Gastrocnemius medialis (tissue), 4 donors: ENCODE measurements around the gene STK17A.

Source experiments
- POLR2A ChIP-seq, 2 donors: fragments of 450-650 bp; IDR thresholded peaks; one replicate each; pipeline ENCODE4 v1.6.1; 2017; ENCODE audit warnings: antibody characterized with exemption in 2 of 2, mild to moderate bottlenecking in 2 of 2, moderate library complexity in 2 of 2
- TF ChIP-seq, protein P1 (sequence below), 5 experiments: fragments of 450-650 bp in 3 of 5; fragments of 200-600 bp in 2 of 5; sonication (generic) in 2 of 5; IDR thresholded peaks in 4 of 5; conservative IDR thresholded peaks in 1 of 5; 1 replicate in 4 of 5; 2 replicates in 1 of 5; pipeline ENCODE4 v1.5.1; 2016 to 2019; ENCODE audit warnings: antibody characterized with exemption in 5 of 5, mild to moderate bottlenecking in 3 of 5, moderate library complexity in 3 of 5

DNA sequence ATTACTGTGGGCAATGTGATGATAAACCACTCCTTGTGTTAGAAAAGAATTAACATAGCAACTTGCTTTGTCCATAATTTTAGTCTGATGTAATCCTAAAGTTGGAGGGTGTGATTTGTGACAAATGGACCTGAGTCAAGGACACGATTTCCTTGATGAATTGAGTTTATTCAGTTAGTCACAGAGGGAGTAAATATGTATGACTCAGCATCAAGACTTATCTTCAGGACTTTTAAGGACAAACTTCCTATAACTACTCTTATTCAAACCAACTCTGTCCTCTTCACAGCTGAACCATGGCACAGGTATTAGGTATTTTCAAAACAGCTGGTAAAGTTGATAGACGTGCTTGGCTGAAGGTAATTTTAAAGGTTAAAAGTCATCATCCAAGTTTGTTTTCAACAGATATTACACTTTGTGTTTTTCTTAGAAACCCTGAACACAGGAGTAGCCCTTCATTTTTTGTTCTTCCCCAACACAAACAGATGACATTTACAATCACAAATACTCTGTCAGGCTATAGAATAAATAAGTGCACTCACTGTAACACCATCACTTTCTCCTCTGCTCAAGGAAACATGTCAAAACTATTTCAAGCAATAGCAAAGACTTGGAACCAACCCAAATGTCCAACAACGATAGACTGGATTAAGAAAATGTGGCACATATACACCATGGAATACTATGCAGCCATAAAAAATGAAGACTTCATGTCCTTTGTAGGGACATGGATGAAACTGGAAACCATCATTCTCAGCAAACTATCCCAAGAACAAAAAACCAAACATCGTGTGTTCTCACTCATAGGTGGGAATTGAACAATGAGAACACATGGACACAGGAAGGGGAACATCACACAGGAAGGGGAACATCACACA, 91.9 kb downstream of the STK17A start:
- TF ChIP-seq, protein P1, sequence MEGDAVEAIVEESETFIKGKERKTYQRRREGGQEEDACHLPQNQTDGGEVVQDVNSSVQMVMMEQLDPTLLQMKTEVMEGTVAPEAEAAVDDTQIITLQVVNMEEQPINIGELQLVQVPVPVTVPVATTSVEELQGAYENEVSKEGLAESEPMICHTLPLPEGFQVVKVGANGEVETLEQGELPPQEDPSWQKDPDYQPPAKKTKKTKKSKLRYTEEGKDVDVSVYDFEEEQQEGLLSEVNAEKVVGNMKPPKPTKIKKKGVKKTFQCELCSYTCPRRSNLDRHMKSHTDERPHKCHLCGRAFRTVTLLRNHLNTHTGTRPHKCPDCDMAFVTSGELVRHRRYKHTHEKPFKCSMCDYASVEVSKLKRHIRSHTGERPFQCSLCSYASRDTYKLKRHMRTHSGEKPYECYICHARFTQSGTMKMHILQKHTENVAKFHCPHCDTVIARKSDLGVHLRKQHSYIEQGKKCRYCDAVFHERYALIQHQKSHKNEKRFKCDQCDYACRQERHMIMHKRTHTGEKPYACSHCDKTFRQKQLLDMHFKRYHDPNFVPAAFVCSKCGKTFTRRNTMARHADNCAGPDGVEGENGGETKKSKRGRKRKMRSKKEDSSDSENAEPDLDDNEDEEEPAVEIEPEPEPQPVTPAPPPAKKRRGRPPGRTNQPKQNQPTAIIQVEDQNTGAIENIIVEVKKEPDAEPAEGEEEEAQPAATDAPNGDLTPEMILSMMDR (IDR thresholded peaks at IDR 0.05 in 4 of 5, conservative IDR thresholded peaks at IDR 0.05 in 1 of 5), result no peak
- TF ChIP-seq POLR2A (IDR thresholded peaks at IDR 0.05), result no peak
